NCI-H2196 (cell line): Measurements from ENCODE around the gene TSTD1.
"Not testable (repeated sequence)": the region's sequence is repeated elsewhere in the genome, so short reads cannot be mapped to it uniquely, and the experiment has no call there.

ENCODE experiments used
- DNase-seq: peaks from one replicate; lab custom pipeline; 2025; ENCODE audit not compliant: unreplicated experiment; lab: John Stamatoyannopoulos, UW

The TSTD1 gene

DNA sequence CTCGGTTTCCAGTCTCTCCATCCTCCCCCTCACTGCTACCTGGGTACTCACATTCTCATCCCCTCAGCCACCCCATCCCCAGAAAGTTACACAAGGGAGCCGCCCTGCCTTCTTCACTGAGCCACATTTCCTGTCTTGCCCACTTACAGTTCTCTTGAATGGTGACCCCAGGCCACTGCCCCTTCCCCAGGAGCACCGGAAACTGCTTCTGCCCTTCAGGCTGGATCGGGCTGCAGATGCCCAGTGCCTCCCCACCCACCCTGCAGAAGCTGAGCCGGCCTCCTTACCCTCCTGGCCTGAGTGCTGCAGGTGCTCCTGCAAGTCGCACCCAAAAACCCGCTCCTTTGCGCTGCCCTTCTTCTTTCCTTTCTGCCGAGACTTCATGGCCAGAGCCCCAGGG, 30.5 kb upstream of the TSTD1 start:
- DNase-seq, result no peak

DNA sequence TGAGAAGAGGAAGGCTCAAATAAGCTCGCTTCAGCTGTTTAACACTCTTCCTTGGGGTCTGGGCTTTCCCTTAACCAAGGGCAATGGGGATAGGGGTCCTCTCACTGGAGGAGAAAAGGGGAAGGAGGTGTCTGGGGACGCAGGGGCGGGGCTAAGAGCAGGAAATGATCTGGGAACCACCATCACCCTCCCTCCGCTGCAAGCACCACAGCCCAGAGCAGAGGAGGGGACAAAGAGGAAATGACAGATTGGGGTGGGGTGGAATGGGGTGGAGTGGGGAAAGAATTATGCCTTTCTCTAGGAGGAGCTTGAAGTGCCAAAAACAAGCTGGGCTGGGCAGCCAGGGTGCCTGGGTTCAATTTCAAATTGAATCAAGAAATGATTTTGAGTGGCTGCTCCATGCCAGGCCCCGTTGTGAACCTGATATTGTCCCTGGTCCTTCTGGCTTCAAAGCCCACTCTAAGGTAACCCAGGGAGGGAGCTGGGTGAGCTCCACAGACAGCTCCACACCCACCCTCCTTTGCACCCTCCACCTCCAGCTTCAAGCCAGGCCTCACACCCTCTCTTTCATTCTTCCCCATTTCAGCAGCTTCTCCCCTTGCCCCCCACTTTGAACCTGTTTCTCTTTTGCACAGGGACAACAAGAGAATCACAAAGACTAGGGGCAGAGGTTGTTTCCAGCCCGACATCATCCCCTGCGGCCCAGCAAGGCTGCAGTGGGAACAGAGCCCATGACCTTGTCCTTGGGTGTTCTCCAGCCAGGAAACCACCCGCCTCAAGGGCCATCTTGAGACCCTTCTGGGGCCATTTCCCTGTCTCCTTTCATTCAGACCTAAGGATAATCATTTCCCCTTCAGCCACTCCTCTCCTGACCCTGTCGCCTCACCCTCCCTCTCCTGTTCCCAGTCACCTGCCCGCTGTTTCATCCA, 29.8 kb upstream of the TSTD1 start:
- no peak for DNase-seq

DNA sequence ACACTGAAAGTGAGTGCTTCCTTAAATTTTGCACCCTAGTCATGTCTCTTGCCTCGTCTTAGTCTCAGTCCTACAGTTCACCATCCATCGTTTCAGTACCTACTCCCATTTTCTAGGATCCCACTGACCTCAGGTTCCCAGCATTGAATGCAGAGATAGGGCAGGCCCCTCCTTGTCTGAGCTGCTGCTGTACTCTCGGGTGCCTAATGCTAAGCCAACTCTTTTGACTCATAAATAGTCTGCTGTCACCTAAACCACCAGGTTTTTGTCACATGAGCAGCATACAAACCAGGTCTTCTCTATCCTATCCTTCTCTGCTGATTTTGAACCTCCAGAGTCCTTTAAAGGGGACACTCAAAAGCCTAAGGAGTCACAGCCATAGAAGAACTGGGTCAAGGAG, 27.9 kb upstream of the TSTD1 start:
- no peak for DNase-seq

DNA sequence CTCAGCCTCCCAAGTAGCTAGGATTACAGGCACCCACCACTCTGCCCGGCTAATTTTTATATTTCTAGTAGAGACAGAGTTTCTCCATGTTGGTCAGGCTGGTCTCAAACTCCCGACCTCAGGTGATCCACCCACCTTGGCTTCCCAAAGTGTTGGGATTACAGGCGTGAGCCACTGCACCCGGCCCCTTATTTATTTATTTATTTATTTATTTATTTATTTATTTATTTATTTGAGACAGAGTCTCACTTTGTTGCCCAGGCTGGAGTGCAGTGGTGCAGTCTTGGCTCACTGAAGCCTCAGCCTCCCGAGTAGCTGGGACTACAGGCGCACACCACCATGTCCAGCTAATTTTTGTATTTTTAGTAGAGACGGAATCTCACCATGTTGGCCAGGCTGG, 26.9 kb upstream of the TSTD1 start:
- DNase-seq, result not testable (repeated sequence)

DNA sequence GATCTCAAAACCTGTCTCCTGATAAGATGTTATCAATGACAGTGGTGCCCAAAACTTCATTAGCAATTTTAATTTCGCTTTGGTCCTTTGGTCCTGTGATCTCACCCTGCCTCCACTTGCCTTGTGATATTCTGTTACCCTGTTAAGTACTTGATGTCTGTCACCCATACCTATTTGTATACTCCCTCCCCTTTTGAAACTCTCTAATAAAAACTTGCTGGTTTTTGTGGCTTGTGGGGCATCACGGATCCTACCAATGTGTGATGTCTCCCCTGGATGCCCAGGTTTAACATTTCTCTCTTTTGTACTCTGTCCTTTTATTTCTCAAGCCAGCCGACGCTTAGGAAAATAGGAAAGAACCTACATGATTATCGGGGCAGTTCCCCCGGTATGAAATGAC, 25.2 kb upstream of the TSTD1 start:
- not testable (repeated sequence) for DNase-seq

DNA sequence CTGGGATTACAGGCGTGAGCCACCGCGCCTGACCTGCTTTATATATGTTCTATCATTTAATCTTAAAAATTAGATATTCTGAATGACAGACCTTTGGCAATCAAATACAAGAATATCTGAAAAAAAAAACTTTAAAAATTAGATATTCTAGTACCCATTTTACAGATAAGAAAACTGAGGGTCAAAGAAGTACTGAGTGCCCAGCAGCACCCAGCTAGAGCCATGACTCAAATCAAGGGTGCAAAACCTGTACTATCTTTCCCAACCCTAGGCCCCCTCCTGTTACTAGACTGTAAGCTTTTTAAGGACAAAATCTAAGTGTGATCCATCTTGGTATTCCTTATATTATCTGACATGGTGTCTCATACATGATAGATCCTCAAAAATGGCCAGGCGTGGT, 22.7 kb upstream of the TSTD1 start:
- no peak for DNase-seq

DNA sequence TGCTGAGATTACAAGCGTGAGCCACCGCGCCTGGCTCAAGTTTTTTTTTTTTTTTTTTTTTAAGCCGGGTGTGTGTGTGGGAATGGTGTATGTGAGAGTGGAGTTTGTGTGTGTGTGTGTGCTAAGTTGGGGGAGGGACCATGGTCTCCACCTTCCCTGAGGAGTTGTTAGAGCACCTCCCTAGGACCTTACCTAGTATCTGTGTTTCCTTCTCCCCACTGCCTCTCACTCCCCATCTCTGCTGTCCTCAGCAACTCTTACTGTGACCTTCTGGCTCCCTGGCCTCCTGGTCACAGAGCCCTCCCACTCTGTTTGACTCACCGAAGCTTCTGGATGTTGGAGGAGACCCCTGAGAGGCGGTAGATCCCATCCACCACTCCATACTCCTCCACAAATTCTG, 20.5 kb upstream of the TSTD1 start:
- no peak for DNase-seq

DNA sequence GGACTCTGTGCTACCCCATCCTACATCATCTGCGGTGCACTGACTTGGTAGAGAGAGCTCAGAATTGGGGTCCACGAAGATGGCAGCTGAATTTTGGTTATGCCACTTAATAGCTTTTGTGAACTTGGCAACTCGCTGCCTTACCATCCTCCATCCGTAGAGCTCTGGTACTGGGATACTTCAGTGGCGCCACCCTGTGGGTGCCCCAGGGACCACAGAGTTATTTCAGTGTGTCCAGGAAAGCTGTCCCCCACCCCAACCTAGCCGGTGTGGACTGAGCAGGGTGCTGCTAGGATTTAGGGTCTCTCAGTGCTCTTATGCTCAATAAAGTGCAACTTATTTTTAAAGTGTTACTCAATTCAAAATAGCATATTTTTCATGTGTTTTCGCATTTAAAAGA, 16.0 kb upstream of the TSTD1 start:
- no peak for DNase-seq

DNA sequence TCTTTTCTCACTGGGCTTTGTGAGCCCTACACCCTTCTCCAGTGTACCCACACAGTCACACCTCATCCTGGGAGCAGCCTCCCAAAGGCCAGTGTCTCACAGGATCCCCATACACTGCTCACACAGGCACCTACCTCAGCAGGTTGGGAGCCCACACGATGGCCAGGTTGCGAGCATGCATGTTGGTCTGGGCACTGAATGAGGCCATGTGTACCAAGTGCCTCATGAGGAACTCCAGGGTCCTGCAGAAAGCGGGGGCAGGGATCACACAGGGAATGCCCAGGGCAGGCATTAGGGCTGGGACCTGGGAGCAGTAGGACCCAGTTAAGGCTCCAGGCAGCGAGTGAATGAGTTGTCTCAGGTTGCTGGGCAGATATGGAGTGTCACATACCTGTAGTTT, 15.5 kb upstream of the TSTD1 start:
- DNase-seq, result no peak

DNA sequence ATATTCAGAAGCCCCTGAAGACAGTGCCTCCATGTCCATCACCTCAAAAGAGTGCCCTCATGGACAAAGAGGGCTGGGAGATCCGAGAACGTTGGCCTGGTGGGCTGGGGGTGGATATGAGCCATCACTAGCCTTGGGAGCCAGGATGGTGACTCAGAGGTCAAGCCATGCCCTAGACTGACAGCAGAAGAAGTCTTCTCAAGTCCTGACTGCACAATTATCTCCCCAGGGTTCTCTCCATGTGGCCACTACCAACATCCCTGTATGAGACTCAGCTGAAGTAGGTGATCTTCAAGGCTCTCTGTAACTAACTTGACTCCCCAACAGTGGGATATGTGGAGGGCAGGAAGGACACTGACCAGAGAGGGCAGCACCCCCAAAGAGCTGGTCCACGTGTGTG, 14.1 kb upstream of the TSTD1 start:
- DNase-seq, result no peak

DNA sequence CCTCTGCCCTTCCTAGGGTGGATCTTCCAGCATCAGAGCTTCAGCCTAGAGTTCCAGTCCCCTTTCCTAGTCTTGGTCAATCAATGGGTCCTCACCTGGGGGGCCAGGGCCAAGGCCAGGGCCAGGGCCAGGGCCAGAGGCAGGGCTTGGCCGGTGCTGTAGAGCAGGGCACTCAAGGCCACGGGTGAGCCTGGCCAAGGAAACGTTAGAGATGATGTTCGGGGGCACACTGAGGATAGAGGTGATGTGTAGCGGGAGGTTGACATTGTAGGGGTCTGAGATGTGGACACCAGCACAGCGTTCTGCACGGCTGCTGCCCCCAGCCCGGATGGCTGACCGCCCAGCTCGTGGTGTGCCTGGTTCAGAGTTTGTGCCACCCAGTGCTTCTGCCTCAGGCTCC, 12.5 kb upstream of the TSTD1 start:
- no peak for DNase-seq

DNA sequence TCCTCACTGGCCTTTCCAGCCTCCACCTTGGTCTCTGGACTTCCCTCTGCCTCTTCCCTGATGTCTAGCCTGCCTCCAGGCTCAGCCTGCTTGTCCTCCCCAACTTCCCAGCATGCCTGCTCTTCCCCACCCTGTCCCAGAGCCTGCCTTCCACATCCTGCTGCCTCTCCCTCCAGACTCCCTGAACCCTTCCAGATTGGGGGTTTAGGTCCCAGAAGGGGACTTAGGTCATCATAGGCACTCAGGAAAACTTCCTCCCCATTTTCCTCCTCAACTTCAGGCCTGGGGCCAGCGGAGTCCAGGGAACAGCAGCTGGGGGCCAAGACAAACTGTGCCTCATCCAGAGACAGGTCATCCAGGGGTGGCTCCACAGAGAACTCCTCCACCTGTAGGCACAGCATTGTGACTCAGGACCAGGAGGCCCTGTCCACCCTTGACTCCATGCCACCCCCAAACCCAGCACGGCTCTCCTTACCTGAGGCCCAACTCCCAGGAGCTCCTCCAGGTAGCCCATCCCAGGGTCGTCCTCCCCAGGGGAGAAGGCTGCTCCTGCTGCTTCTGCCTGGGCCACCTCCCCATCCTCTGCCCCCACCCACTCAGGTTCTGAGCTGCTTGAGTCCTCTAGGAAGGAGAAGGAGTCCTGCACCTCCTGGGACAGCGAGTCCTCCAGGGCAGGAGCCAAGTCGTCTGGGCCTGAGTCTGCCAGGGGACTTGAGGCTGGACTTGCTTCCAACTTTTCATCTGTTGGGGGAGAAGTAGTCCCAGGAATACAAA, 10.4 kb upstream of the TSTD1 start:
- no peak for DNase-seq

DNA sequence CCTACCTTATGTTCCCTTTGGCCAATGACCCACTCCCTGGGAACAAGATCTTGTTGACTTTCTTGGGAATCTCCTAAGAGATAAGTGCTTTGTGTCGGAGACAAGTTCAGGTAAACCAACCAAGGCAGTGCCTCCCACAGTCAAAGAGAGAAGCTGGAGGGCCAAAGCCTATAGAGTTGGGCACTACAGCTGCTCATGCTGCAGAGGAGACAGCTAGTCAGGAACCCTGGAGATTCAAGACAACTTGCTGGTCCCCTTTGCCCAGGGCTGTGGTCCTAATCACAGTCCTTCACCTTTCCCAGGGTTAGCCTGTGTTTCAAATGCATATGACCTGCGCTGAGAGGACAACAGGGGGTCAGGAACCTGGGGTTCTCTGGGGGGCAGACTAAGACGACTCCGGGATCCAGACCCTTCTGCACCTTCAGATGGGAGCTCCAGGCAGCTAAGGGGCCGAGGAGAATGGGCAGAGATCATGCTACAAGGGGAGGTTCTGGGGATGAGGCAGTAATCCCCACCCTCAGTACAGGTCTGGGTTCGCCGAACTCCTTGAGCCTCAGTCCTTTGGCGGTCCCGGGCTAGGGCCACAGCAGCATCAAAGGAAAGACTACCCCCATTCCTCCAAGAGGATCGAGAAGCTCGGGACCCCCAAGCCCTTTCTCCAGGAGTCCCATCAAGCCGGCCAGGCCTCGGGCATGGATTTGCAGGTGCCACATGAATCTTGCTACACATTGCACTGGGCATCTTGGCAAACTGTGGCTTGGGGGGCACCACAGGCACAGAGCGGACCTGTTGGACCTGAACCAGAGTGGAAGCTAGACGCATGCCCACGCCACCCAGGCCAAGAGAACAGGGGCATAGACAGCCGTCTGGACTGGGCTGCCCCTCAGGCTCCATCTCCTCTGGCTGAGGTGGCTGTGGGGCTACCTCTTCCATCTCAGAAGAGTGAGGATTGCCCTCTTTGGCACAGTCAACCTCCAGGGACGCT, 9.0 kb upstream of the TSTD1 start:
- no peak for DNase-seq

DNA sequence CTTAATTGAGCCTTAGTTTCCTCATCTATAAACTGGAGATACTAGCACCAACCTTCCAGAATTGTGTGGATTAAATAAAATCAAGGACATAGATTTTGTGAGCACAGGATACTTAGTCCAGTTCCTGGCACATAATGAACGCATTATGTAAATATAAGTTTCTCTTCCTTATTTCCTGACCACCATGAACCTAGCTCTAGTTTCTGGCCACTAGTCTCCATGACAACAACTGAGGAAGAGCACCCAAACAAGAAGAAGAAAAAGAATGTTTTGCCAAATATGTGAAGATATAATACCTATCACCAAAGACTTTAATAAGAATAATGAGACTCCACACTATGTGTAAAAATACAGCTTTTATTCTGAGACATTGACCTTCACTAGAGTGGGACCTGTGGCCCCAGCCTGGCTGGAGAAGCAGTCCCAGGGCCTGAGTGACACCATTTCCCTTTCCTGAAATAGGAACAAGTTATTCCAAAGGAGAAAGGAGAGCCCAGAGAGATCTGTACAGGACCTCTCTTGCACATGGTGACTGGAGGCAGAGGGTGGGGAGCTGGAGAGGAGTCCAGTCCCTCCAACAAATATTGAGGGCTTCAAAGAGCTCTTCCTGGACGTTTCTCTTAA, 8.0 kb upstream of the TSTD1 start:
- no peak for DNase-seq

DNA sequence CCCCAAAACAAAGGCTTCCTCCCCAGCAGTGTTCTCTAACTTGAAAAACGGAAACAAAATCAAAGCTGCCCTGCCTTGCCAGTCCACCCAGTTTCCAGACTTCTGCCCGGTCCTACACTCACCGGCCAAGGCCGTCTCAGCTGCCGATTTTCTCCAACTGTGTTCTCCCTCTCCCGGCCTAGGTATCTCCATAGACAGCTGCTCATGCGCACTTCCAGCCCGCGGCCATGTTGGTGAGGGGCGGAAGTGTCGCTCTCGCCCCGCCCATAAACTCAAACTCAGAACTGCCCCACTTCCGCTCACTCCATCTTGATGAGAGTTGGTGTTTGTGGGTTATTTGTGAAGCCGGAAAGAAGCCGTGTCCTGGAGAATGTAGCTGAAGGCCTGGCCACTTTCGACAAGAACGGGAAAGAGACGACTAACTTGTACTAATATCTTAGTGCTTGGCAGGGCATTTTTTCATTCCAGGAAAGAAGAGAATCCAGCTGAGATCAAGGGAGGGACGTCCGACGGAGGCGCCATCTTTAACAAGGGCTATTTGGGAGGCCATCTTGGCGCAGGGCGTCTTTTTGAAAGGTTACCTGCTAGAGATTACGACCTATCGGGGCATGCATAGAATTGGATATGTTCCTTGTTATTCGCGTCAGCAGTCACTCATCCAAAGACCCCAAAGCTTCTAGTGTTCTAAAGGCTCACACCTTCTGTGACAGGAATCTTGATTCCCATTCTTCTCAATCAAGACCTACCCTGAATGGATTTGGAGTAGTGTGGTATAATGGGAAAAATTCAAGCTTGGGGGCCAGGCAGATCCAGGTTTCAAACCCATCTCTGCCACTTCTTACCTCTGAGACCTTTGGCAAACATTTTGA, 7.2 kb upstream of the TSTD1 start, which contains the start of gene USF1:
USF1 (minus strand) TSS at position 242 of the 869 bp plus-strand sequence. CDS start 2,702 bp downstream, outside the sequence.
- DNase-seq, result peak; percentile 91

DNA sequence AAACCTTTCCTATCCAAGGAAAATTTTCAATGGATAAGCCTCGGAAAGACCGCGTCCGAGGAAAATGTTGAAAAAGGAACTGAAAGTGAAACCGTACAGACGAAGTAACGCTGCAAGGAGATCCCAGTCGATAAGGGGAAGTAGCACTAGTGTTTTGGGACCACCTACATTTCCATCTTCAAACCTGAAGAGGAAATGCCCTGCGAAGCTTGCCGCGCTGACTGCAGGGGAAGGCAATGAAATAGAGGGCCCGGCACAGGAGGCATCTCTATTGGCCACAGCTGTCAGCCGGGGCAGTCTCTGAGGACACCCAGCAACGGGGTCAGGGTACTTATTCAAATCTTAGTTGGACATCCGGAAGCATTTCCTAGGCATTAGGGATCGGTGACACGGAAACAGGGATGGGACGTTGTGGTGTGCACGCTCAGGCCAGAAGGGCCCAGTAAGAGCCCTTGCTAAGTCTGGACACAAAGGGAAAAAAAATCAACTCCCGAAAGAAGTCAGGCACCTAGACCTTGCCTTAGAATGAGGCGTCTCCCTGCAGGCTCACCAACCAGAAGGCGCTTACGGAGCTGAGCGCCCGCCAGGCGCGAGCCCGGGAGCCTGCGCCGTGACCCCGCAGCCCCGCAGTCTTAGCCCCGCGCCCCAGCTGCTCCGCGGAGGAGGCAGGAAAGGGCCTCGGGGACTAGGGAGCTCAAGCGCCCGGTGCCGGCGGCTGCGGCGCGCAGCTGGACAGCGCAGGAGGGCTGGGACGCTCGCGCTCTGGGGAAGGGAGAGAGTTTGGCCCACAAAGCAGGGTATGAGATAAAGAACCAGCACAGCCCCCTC, 6.4 kb upstream of the TSTD1 start:
- peak; percentile 16 for DNase-seq

DNA sequence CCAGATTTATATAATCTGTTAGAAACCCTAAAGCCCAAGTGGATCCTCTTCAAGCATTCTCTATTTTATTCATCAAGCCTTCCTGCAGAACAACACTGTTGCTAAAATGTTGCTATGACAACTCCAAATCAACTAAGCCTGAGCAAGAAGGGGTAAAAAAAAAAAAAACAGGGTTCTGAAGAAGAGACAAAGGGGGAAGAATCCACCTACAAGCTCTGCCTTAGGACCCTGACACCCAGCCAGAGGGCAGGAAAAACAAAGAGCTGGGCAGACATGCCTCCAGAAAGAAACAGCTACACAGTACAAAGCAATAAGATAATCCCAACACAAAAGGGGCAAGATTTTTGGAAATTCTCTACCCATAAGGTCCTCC, 5.8 kb upstream of the TSTD1 start:
- DNase-seq, result no peak

DNA sequence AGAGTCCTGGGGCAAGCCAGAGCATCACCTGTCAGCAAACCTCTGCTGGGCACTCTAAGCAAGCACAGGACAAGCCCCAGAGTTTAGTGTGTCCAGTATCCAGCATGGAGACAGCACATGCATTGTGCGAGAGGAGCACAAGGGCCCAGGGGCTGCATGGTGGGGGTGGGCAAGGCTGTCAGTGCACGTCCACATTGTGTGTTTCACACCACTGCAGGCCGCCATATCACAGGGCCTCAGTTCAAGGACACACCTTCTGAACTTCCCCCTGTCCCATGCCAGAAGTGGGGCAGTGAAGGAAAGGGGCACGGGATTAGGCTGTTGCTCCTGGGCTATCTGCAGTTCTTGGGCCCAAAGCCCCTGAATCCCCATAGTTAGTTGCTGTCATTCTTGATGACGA, 782 bp upstream of the TSTD1 start:
- DNase-seq, result no peak

DNA sequence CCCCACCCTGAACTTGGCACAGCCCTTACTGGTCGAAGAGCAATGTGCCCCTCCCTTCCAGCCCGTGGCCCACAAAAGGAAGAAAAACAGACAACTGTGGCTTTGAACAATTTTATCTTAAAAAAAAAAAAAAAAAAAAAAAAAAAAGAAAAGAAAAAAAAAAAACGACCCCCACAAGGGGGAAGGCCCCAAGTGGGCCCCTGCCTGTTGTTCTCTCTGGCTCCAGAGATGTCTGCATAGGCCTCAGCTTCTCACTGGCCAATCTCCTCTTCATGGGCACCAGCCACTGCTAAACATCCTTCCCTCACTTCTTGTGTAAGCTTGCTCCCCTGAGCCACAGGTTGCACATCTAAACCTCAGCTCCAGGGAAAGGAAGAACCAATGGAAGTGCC, 386 bp upstream of the TSTD1 start:
- DNase-seq, result no peak
